GF-D8 (cell line): ENCODE measurements around the gene PLEKHG4B.
"Not testable (repeated sequence)": the region's sequence is repeated elsewhere in the genome, so short reads cannot be mapped to it uniquely, and the experiment has no call there.

Experiments
- DNase-seq: peaks from one replicate; lab custom pipeline; 2025; lab: John Stamatoyannopoulos, UW

The PLEKHG4B gene

DNA sequence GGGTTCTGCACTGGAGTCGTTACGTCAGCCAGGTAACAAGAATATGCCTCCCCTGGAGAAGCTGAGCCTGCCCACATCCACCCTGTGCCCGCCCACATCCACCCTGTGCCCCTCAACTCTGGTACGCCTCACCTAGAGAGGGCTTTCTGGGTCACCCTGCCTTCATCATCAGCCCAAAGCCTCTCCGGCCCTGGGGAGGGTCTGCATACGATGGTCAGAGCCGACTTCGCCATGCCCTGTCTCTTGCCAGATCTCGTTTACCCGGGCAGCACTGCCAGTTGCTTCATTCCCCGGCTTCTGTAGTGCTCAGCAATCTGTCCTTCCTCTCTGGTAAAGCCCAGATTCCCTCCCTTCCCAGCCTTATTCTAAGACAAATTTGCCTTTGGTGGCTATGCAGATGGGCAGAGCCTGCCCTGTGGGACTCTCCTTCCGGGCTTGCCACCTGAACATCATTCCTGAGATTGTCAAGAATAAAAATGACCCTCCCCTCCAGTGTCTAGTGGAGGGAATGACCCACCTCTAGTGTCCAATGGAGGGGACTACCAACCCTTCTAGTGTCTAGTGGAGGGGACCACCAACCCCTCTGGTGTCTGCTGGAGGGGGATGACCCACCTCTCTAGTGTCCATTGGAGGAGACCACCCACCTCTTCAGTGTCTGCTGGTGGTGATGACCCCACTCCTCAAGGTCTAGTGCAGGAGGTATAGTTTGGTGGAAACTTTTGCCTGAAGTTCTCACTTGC, 3.4 kb downstream of the PLEKHG4B start:
- no peak for DNase-seq

DNA sequence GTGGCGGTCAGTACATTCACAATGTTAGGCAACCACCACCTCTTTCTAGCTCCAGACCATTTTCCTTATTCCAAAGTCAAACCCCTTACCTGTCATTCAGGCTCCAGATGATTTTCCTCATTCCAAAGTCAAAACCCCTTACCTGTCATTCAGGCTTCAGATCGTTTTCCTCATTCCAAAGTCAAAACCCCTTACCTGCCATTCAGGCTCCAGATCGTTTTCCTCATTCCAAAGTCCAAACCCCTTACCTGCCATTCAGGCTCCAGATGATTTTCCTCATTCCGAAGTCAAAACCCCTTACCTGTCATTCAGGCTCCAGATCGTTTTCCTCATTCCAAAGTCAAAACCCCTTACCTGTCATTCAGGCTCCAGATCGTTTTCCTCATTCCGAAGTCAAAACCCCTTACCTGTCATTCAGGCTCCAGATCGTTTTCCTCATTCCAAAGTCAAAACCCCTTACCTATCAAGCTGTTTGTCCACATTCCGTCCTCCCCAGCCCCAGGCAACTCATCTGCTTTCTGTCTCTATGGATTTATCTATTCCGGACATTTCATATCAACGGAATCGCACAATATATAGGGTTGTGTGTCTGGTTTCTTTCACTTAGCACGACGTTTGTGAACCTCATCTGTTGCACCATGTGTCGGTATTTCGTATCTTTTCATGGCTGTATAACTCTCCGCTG, 5.2 kb downstream of the PLEKHG4B start:
- DNase-seq = no peak

DNA sequence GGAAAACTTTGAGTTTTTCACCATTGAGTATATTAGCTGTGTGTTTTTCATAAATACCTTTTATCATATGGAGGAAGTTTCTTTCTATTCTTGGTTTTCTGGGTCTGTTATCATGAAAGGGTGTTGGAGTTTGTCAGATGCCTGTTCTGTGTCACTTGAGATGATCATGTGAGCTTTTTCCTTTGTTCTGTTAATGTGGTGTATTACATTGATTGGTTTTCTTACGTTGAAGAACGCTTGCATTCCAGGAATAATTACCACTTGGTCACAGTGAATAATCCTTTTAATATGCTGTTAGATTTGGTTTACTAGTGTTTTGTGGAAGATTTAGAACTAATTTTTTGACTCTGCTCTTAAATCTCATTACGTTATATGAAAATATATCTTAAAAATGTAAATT, 7.8 kb downstream of the PLEKHG4B start:
- DNase-seq = no peak

DNA sequence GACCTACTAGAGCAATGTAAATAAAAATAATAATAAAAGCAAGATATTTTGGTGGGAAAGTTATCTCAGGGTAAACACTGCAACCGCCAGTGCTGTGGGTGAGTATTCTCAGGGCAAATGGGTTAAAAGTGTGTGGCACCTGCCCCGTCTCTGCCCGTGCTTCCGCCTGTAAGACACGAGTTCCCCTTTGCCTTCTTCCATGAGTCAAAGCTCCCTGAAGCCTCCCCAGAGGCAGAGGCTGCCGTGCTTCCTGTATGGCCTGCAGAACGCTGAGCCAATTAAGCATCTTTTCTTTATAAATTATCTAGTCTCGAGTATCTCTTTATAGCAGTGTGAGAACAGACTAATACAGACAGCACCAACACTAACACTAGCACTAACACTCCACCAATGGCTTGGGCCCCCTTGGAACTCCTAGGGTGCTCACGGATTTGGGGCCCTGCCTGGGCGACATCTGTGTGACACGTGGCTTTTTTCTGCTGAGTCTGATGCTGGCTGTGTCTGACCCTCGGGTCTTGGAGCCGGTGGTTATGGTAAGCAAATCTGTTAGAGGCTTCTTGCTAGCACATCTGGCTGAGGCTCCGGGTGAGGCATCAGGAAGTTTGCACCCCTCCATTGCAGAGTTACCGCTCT, 10.6 kb downstream of the PLEKHG4B start:
- no peak for DNase-seq

DNA sequence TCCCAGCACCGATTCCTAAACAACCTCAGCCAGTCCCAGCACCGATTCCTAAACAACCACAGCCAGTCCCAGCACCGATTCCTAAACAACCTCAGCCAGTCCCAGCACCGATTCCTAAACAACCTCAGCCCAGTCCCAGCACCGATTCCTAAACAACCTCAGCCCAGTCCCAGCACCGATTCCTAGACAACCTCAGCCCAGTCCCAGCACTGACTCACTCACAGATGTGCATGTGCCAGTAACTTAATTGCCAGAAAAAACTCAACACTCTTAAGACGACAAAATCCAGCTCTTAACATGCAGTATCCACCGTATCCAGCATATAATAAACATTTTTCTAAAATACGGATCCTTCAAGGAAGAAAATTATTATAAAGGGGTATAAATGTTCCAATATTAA, 12.1 kb downstream of the PLEKHG4B start:
- DNase-seq = not testable (repeated sequence)

DNA sequence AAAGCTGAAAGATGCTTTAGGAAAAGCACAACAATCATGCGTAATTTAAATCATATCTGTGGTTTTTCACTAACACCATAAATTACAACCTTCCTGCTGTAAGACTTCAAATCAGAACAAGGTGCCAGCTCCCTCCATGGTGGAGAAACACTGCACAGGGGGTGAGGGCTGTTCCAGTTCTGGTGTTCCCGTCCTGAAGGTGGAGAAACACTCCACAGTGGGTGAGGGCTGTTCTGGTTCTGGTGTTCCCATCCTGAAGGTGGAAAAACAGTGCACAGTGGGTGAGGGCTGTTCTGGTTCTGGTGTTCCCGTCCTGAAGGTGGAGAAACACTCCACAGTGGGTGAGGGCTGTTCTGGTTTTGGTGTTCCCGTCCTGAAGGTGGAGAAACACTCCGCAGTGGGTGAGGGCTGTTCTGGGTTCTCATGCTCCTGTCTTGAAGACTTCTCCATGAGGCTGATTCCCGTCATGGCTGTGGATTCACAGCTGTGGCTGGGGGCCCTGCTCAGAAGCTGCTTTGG, 12.9 kb downstream of the PLEKHG4B start:
- DNase-seq = no peak

DNA sequence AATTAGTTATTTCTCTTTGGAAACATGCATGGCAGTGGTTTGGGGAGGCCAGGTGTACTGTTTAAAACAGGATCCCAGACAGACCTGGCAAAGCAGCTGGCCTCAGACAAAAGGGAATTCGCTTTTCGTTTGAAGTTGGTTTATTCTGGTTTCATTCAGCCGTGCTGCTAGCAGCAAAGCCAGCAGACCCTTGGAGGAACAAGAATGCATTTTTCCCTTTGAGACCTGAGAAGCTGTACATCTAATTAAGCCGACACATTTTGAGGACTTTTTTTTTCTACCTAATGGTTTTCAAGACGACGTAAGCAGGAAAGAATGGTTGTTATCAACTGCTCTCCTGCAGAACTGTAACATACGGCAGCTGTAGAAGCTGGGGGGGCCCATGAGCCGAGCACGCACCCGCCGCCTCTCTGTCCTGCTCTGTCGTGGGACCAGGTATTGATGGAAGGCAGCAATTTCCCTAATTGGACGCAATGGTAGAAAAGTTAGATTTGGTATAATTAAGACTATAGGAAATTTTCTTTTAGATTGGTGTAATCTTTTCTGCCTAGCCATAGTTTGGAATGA, 13.6 kb downstream of the PLEKHG4B start:
- DNase-seq = no peak

DNA sequence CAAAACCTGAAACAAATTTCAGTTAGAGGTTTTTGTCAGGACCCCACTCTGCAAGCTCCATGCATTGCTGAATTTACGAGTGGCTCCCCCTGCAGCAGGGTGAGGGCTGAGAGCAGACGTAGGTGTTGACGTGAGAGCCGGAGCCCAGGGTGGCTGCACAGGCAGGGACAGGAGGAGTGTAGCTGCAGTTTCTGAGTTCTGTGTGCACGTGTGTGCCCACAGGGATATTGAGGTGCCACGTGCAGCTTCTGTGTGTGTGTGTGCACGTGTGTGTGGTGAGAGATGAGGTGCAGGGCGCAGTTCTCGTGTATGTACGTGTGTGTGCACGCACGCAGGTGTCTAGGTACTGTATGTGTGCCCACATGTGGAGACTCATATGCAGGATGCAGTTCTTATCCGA, 14.6 kb downstream of the PLEKHG4B start:
- DNase-seq = no peak

DNA sequence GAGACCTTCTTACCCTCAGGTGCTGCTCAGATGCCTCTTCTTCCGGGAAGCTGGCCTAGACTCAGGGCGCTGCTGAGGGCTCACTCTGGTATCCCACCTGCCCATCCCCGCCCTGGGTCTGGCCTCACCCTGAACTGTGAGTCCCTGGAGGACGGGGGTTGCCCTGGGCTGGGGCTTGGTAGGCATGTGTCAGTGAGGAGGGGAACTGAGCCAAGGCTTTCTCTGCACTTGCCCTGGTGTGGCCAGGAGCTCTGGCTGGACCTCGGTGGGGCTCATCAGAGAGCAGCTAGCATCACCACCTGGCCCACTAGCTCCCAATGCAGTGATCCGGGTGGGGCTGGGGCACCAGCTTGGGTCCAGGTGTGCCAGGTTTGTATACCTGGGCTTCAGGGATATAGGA, 15.6 kb downstream of the PLEKHG4B start:
- DNase-seq = no peak

DNA sequence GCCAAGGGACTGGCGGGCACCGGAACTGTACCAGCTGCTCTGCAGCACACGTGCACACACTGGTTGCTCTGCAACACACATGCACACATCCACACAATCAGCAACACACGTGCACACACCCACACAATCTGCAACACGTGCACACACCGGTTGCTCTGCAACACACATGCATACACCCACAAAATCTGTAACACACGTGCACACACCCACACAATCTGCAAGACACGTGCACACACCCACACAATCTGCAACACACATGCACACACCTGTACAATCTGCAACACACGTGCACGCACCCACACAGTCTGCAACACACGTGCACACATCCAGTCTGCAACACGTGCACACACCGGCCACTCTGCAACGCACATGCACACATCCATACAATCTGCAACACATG, 17.9 kb downstream of the PLEKHG4B start:
- DNase-seq = no peak

DNA sequence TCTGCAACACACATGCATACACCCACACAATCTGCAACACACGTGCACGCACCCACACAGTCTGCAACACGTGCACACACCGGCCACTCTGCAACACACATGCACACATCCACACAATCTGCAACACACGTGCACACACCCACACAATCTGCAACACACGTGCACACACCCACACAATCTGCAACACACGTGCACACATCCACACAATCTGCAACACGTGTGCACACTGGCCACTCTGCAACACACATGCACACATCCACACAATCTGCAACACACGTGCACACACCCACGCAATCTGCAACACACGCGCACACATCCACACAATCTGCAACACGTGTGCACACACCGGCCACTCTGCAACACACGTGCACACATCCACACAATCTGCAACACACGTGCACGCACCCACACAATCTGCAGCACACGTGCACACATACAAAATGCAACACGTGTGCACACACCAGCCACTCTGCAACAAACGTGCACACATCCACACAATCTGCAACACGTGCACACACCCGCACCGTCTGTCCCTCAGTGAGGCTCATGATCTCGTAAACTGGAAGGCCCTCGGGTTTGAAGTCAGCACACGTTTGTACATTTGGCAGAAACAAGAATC, 18.4 kb downstream of the PLEKHG4B start:
- DNase-seq = no peak

DNA sequence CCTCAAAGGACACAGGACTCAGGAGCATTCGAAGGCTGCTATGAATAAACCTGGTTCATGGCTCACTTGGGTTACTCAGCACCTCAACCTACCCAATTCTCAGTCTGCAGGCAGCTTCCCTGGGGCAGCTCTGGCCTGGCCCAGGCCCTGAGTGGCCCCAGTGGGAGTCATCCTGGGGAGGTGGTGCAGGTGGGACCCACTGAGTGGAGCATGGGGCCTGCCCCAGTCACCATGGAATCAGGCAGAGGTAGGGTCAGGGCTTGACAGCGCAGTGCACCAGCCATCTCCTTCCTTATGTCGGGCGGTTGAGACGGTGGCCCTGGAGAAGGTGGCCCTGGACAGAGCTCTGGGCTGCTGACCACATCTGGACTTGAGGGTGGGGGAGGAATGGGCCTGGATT, 19.2 kb downstream of the PLEKHG4B start:
- DNase-seq = no peak

DNA sequence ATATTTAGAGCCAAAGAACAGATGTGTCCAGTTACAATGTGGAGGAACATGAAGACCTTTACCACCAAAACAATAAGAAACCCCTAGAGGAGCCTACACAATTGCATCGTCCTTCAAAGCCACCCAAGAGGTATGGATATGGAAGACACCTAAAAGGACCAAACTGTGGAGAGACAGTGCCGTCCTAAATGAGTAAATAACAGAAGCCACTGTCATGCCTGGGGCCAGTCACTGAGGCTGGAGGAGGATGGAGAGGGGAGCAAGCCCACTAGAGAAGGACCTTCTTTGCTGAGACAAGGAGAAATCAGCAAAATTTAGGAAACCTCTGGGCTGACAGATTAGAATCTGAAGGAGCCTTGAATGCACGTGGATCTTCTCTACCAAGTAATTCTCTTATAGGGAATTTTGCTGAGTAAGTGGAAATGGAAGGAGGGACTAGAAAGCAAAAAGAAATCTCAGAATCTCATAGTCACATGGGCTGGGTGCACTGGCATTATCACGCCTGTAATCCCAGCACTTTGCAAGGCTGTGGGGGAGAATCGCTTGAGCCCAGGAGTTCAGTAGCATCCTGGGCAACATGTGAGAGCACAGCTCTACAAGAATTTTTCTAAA, 27.6 kb downstream of the PLEKHG4B start:
- no peak for DNase-seq

DNA sequence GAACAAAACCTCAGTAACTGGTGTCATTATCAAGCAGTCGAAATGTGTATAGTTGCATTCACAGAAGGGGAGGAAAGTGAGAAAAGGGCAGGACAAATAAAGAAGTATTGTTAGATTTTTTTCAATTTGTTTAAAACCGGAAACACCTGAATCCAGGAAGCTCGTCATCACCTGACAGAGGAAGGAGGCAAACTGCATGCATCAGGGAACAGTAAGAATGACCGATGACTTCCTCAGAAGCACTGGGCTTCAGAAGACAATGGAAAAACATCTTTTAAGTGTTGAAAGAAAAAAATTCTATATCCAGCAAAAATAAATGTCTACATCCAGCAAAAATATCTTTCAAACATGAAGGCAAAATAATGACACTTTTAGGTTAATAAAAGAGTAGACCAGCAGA, 29.5 kb downstream of the PLEKHG4B start:
- no peak for DNase-seq

DNA sequence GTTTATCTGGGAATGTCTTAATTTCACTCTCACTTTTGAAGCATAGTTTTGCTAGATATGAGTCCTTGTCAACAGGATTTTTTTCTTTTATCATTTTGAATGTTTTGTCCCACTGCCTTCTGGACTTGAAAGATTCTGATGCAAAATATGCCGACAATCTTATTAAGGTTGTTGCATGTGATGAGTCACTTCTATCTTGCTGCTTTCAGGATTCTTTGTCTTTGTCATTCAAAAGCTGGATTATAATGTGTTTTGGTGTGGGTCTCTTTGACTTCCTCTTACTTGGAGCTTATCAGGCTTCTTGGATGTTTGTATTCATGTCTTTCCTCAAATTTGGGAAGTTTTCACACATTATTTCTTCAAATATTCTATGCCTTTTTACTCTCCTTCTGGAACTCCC, 33.8 kb downstream of the PLEKHG4B start:
- no peak for DNase-seq

DNA sequence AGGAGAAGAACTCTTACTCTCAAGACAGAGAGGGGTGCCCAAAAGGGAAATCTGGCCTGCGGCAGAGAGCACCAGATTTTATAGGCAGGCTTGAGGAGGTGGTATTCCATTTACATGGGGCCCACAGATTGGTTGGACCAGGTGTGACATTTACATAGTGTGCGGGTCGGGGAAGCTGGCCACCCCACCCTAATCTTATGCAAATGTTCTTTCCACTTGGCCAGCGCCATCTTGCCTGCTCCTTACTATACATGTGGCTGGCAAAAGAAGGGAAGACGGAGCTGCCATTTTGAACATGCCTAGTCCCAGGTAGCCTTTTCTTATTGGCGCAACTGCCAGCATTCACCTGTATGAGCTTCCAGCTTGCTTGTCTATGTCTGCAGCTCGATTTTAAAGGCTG, 34.8 kb downstream of the PLEKHG4B start:
- no peak for DNase-seq

DNA sequence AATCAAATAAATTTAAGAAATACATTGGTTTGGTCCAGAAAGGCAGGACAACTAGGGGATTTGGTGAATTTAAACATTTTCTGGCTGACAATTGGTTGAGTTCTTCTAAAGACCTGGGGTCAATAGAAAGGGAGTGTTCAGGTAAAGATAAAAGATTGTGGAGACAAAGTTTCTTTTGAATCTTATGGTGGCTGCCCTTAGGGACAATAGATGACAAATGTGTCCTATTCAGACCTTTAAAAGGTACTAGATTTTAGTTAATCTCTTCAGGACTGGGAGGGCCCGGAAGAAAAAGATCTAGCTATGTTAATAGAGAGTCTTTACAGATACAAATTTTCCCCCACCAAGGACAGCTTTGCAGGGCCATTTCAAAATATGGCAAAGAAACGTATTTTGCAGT, 35.9 kb downstream of the PLEKHG4B start:
- no peak for DNase-seq

DNA sequence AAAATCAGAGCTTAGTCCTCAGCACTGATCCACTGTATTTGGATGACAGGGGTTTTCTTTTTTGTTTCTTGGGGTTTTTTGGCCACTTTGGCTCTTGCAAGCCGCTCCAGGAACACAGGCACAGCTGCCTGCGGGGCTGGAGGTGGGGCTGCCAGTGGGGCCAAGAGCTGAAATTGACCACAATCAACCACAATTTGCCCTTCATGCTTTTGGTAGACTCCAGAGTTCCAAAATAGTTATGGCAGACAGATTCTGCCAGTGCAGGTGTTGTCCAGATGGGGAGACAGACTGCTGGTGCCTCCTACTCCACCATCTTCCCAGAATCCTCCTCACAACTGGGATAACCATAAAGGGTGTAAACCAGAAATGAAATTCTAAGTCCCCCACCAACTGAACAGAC, 36.5 kb downstream of the PLEKHG4B start:
- DNase-seq = no peak

DNA sequence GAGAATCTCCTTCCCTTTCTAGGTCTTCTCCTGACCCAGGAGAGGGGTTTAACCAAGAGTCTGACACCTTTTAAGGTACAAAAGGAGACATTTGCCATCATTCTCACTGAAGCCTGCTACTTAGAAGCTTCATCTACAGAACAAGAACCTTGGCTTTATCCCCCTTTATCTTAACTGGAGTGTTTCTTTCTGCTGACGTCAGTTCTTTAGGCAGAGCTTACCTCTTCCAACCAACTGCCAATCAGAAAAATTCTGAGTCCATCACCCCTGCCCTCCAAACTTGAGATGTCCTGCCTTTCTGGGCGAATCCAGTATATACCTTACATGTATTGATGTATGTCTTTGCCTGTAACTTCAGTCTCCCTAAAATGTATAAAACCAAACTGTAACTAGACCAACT, 37.2 kb downstream of the PLEKHG4B start:
- DNase-seq = no peak

DNA sequence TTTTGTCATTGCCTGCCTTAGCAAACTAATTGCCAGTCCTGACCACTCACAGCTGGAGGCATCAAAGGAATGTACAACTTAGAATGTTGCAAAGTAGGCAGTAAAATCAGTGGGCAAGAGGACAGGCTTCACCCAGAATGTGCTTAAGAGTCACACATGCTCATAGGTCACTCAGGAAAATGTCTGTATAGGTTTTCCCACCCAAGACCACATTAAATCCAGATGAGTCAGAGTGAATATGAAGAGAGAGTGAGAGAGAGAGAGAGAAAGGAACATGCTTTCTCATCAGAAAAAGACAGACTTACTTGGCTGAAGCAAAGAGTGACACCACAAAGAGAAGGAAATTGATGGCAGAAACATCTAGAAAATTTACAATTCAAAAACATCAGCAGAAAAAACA, 37.9 kb downstream of the PLEKHG4B start:
- no peak for DNase-seq

DNA sequence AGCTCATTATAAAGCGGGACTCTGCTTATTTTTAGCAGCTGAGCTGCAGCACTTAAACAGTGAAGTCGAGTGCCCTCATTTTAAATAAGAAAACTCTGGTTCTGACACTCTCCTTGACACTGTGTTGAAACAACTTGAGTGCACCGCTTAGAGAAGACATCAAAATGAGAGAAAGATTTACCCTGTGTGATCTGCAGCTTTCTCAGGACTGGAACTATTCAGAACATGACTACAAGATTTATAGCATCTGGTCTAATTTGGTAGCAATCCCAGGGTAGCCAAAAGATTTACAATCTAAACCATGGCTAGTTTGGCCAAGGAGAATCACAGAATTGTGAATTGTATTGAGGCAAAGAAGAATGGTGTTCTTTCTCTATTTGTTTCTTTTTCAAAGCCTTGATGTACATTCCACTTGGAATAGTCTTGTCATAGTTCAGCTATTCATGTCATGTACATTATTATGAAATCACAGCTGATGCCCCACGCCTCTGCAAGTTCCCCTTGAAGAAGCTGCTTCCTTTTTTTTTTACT, 38.7 kb downstream of the PLEKHG4B start:
- DNase-seq = peak; percentile 3

DNA sequence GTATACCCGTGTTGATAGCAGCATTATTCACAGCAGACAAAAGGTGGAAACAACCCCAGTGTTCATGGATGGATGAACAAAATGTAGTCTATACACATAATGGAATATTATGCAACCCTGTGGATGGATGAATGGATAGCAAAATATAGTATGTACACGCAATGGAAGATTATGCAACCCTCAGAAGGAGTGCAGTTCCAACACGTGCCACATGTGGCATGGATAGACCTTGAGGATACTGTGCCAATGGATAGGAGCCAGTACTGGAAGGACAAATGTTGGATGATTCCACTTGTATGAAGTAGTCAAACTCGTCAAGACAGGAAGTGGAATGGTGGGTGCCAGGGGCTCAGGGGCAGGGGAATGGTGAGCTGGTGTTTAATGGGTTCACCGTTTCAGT, 44.9 kb downstream of the PLEKHG4B start:
- DNase-seq = no peak
